ENCODE data around the gene LBR.
A peak's percentile ranks its signal among the peaks of the same experiment; 100 is the strongest.

The LBR gene

DNA sequence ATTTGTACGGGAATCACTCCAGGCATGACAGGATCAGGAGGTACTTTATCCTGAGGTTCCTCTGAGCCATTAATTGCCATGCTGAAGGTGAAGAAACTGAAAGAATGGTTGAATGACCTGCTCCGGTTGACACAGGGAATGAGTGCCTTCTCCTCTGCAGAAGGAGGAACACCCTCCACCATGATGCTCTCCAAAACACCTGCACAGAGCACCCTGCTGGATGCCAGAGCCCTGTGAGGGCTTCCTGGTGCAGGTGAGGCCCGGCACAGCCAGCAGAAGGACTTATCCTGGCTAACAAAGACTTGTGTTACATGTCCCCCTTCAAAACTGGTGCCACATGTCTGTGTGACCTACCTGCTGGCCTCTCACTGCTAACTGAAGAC is 14.3 kb upstream of the LBR start:
- DNase-seq, result peak; percentile 17

DNA sequence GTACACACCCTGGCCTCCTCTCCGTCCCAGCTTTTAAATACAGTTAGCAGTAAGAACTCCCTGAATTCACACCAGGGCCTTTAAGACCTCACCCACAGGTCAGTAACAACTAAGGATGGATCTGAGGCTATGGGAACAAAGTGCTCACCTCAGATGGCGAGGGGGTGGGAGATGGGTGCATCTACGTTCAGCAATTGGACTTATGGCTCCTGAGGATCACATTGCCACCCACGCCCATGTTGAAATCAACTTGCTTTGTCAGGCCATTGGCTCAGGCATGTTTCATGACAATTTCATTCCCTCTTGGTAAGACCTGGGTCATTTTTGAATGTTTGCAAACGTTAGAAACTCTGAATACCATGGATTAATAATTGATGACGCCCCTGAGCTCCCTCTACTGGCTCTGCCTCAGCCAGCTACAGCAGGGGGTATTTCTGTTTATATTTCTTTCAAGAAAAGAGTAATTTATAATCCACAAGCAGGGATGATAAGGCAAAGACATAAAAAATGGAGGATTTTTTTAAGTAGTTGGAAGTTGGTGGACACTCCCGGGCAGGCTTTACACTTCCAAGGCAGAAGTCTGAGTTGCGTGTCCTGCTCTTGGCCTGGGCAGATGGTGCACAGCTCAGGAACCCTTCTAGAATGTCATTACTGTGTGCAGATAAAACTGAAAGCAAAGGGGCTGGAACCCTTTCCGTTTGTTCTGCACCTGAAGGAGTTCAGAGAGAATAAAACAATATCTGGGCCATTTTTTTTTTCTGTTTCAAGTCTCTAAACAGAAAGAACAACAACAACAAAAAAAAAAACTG is 13.7 kb upstream of the LBR start:
- DNase-seq, result no peak

DNA sequence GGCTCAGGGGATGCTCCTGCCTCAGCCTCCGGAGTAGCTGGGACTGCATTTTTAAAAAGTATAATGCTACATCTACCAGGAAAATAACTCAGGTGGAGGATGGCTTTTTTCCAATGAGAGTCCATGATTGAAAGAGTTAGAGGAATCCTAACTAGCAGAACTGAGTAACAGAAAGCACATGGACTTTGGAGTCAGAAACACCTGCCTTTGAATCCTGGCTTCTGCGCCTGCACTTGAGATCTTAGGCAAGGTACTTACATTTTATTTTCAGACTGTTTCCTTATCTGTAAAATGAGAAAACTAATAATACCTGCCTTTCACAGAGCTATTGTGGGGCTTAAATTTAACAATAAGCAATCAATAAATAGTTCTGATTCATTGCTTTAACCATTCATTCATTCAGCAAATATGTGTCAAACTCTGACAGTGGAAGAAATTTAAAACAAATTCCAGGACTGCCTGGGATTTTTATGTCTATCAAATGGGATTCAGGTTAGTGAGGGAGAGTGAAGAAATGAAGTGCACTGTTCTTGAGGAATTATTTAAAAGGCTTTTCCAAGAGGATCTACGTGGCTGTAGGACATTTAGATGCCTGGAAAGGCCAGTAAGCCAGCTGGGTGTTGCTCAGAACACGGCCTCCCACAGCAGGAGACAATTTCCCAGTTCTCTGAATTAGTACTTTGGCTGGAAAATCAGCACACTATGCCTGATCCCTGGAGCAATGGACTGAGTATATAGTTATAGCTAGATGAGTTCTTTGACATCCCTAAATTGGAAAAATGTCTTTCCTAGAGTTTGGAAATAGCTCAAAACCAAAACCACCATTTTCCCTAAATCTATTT is 12.8 kb upstream of the LBR start:
- DNase-seq, result no peak

DNA sequence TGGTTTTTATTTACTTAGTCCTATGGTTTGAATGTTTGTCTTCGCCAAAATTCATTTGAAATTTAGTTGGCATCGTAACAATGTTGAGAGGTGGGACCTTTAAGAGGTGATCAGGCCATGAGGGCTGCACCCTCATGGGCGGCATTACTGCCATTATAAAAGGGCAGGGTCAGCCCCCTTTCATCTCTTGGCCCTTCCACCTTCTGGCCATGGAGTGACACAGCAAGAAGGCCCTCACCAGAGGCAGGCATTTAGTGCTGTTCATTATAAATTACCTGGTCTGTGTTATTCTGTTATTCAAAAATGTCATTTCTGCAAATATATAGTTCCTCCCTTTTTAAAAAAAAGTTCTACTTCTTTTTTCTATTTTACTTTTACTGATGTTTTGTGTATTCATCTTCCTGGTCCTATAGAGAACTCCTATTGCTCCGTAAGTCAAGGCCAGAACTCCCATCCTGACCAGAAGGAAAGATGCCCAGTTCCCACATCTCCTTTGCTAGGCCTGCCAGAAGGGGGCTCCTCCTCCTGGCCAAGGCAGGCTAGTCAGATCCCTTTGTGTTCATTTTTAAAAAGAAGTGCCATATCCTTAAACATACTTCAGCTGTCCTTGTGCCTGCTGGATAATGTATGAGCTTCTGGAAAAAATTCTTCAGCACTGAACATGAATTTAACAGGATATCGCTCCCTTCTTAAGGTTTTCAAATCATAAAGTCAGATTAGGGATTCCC is 10.0 kb upstream of the LBR start:
- no peak for DNase-seq

DNA sequence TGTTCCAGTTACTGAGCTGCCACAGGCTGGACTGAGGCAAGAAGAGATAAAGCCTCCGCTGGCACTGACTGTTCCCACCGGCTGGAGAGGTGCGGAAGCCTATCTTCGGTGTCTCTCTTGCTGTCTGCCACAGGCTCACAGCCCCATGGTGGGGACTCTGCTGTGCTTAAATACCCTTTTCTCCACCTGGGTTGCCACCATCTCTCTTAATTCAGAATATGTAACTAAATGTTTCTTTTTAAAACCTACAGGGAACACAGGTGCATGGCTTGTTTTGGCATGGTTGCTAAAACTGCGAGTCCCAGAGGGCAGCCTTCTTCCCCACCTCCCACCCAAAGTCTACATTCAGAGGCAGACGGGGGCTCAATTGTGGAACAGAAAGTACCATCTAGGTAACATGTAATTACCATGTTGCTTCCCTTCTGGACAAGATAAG is 8.1 kb upstream of the LBR start:
- no peak for DNase-seq

DNA sequence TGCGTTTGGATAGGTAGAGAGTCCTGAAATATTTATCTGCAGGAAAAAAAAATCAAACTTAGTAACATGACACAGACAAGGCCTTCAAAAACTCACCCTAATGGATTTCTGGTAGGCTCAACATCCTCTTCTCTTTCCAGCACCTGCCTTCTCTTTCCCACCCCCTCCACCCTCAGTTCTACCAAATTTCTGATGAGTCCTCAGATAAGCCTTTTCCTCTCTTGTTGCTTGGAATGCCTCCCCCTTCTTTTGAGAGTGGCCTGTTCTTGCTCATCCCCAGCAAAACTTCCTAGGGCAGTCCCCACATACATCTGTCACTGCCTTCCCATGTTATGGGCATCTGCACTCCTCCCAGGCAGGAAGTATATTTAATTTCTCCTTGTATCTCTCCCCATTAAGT is 7.6 kb upstream of the LBR start:
- DNase-seq, result no peak

DNA sequence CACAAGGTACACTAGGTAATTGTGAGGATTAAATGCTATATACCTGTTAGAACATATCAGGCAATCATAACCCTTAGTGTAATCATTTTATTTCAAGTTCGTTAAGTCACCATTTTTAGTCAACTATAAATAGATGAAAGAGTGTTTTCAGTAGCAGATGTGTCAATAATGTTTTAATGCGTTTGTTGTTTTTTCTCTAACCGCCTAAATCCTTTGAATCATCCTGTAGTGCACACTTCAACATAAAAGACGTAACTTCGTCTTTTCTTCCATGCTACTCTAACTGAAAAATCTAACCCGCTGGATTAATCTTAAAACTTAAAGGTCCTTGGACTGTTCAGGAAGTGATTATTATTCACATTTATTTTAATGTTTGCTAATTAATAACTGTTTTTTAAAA is 7.2 kb upstream of the LBR start:
- DNase-seq, result no peak

DNA sequence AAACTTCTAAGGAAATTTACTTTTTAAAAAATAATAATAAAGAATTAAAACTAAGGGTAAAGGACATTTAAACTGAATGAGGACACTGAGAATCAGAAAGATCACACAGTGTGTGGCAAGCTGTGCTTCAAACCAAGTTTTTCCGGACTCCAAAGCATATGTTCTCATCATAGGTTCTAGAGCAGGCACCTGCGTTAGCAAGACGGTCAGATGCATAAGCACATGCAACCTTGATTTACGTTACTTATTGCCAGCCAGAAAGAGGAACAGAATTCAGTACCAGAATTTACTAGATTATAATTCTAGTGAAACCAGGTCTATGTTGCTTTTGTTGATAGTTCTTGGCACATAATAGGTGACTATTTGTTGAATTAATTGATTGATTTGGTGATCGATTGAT is 6.2 kb upstream of the LBR start:
- no peak for DNase-seq

DNA sequence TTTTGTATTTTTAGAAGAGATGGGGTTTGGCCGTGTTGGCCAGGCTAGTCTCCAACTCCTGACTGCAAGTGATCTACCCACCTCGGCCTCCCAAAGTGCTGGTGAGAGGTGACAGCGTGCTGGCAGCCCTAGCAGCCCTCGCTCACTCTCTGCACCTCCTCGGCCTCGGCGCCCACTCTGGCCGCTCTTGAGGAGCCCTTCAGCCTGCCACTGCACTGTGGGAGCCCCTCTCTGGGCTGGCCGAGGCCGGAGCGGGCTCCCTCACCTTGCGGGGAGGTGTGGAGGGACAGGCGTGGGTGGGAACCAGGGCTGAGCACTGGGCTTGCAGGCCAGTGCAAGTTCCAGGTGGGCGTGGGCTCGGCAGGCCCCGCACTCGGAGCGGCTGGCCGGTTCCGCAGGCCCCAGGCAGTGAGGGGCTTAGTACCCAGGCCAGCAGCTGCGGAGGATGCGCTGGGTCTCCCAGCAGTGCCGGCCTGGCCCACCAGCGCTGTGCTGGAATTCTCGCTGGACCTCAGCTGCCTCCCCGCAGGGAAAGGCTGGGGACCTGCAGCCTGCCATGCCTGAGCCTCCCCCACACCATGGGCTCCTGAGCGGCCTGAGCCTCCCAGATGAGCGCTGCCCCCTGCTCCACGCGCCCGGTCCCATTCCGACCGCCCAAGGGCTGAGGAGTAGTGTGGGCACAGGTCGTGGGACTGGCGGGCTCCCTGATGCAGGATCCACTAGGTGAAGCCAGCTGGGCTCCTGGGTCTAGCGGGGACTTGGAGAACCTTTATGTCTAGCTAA is 3.4 kb upstream of the LBR start:
- DNase-seq, result no peak

DNA sequence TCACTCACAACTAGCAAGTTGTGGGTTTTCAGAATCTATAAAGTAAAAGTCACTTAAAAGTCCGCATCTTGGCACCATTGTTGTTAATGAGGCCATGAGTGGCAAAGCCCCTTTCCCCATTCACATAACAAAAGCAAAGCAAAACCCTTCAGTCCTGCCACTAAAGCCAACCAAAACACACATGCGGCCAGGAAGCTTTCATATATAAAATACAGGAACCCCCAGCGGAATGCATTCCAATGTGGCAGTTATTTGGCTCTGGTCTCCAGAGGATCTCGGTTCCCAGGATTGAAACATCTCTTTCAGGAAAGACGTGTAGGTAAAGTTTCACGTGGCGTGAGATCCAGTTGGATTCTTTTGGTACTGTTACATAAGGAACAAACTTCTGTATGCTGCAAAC is 2.5 kb upstream of the LBR start:
- DNase-seq, result no peak

DNA sequence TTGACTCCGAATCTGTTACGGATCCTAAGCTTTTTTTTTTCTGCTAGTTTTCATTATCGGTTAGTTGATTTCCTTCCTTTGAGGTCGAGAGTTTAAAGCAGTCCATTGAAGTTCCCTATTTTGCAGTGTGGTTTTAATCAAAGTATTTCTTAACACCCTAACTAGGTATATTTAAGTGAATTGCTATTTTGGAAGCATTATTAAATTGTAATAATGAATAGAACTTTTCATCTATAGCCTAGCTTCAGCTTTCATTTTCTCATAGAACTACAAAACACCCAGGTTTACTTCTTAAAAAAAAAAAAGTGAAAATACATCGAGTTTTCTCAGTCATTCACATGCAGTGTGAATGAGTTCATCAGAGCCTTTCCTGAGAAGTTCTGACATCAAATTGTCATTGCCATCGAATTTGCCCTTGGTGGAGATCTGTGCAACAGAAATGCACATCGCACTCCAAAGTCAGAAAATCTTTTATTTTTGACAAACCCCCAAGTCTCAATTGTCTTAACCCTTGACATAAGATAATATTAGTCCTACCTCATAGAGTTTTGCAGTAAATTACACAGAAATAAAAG is 1.1 kb upstream of the LBR start:
- no peak for DNase-seq

DNA sequence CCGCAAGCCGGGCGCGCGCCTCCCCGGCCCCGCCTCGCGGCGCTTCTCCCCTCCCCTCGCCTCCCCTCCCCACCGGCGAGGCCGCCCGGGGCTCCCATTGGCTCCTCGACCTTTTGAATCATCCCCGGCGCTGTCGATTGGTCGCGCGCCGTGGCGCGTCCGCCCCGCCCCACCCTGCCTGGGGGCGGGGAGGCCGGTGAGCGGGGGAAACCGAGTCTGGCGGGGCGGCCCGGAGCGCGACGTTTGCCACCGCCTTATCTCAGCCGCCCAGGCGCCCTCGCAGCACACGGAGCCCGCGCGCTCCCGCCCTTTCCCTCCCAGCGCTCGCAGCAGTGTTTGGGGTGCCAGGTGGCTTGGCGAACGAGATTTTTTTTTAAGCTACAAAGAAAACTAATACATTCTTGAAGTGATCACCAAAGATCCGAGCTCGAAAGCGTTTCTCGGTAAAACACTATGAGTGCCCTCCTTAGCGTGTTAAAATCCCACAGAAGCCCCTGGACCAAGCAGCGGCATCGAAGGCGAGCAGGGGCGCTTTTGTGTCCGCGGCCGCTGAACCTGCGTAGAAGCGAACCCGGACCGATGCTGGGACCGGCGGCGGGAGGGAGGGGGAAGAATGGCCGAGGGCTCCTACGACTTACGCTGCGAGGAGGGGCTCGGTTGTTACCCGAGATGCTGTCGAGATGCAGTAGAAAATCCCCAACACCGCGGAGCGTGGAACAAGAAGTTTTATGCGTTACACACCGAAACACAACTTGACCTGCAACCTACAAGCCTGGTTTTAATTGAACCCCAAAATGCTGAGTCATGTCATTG is 436 bp upstream of the LBR start:
- DNase-seq, result peak; percentile 97

DNA sequence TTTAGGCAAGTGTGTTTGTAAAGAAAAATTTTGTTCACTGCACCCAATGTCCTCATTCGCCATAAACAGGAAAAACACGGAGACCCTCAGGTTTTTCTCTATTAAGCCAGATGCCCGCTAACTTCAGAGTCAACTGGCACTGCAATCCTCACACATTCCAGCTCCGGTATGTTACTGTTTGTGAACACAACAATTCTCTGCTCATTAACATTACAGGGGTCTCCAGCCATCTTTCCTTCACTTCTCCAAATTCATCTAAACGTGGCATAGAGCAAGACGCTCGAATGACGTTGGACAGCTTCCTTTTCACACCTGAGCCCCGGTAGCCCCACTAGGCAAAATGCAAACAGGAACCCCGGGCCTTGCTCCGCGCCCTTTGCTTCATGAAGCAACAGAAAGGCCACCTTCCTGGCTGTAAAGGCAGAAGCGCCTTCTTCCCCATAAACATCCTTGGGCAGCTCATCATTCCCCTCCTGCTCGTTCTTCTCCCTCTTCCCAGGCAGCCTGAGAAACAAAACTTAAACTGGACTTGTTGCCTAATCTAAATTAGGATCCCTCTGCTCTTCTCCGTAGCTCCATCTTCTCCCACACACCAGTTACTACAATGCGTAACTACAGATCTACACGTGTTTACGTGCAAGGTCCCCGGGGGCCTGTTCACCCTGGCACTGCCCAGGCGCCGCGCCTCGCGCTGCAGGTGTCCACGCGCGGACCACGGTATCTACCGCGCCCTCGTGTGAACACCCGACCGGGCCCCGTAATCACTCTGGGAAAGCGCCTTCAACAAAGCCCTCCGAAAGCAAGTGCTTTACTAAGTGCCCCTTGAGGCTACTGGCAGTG is 1.2 kb downstream of the LBR start:
- DNase-seq, result peak; percentile 26

DNA sequence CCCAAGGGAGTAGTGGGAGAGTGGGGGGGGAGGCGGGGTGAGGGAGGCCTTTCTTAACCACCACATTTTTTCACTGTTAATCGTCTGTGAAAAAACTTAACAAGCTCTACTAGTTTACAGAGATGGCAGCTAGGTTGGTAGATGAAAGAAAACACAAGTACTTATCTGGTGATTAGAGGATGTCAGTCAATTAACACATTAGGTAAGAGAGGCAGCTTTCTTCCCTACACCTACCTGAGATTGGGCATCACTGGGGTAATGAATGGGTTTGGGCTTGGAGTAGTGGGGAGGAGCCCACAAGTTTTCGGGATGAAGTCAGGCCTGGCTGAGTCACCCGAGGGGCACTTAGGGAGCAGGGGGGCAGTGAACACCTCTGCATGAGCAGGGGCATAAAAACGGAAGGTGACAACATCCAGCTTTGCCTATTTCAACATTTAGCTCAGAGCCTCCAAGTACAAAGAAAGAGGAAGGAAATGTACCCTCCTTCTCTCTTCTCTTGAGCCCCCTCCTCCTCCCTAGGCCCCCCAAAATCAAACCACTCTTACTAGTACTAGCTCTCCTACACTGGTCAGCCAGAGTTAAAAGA is 2.5 kb downstream of the LBR start:
- no peak for DNase-seq

DNA sequence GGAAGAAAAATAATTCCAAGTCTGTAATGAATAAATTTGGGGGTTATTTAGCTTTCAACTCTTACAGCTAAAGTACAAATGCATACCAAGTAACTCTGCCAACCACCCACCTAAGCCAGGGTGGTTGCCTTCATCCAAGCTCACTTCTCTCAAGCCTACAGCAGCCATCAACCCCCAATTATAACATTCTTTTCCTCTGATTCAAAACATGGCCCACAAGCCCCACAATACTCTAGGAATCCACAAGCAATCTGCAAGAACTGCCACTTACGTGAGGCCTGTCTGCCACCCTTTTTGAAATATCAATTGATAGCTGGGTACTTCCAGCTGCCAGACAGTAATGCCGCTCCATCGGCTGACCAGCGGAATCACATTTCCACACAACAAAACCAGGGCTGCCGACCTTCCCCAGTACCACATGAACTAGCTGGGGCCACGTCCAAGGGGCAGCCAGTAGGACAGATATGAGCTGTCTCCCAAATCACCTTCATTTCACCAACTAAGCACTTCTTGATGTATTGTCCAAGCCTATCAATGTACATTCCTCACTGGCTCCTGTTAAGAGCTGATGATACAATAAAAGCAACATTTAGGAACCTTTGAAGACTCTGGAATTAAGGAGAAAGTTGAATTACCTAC is 3.2 kb downstream of the LBR start:
- no peak for DNase-seq

DNA sequence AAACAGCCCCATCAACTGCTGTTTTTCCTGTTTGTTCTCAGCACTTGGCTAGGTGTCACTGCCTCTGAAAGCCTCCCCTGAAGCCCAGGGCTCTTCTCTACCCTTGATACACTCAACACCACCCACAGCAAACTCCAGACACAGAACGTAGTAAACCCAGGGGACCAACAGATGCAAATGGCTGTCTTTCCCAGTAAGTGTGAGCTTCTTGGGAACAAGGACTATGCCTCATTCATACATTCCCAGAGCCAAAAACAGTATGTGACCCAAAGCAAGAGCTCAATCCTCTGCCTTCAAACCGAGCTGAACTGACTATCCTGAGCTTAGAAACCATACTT is 4.4 kb downstream of the LBR start:
- peak; percentile 43 for DNase-seq

DNA sequence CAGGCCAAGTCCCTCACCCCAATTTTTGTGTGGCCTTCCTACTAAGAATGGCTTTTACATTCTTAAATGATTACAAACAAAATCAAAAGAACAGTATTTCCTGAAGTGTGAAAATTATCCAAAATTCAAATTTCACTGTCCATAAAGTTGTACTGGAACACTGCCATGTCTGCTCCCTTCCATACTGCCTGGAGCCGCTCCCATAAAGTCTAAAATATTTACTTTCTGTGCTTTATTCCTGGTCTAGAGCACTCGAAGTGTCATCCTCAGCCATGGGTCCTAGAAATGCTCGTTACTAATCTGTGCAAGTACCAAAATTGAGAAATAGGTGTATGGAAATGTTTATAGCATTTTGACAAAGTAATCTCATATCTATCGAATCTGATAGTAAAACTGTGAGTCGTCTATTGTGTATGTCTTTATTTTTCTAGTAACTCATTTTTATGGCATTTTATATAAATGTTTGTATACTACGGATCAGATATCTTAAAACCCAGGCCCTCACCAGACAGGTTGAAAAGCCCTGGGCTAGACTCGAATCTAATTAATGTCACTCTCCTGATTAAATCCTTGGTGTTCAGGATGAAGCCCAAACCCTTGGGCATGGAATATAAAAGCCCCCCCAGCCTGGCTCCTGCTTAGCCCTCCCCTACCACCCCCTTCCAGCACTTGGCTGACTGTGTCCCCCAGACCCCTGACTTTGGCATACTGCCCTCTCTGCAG is 4.9 kb downstream of the LBR start:
- DNase-seq, result peak; percentile 6

DNA sequence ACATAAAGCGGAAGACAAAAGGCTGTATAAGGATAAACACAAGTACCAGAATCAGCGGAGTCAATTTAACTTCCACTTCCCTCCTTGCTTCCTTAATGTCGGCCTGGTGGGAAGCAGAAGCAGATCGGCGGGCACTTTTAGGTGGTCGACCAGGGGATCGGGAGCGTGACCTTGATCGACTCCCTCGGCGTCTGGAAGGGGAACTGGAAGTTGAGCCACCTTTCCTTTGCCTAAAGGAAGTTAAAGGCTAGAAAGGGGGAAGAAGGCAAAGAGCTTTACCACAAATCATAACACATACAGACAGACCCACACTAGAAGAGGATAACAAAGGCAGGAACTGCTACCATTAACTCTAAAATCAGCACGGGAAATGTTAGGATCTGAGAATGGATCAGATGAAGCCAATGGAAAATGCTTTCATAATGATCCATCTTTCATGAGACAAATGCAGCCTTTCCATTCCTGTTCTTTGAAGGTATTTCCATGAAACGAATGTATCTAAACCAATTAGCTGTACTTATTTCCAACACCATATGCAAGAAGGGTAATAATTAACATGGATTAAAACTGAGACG is 5.7 kb downstream of the LBR start:
- DNase-seq, result no peak

DNA sequence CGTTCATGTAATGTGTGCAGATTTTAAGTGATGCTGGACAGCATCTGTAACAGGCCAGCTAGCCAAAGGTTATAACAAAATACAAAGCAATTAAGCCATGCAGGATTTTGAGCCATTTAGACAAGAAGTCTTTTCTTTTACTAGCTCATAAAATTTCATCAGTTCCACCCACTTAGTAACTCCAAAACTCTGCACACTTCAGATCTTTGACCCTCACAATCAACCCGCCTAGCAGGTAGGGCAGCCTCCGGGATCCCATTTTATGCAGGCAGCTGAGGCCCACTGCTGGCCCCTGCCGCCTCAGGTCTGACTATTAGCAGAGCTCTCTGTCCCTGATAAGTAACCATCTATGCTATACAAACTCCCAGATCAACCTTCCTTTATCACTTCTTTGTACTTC is 9.2 kb downstream of the LBR start:
- DNase-seq, result no peak

Data from NCI-H345 (cell line).